Measurements from ENCODE around the gene ANKFY1.

DNA sequence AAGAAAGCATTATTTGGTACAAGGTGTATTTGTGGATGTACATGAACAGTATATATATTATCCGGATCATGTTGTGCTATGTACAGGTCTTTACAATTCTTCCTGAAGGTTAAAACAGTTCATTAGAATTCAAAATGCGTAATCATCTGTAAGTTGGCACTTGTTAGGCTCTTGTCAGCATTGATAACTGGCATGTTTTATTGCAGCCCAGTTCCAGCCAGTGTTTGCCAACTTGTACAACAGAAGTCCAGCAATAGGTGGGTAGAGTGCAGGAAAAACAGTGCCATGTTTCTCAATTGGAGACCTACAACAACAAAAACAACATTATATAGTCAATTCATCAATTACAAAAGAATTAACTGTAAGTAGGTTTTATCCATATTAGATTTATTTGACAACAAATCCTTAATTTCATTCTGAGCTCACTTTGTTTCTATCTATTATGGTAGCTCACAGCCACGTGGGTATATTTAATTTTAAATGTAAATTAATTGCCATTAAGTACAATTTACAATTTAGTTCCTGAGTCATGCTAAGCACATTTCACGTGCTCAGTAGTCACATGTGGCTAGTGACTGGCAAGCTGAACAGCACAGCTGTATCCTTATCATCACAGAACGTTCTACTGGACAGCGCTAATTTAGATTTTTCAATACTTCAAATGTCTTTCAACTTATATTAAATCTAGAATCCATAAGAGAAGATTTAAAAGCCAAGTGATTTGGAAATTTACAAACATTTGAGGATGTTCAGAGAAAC is 8.6 kb upstream of the ANKFY1 start:
- no peak for TF ChIP-seq POLR2A (IDR thresholded peaks at IDR 0.05)
- TF ChIP-seq EP300 (IDR thresholded peaks at IDR 0.05) = no peak
